Measurements from ENCODE around the gene SYNGR1. TPM values are rescaled to one million over a fixed set of nuclear protein-coding genes. Genes with fewer than 3 reads are reported as not detected.
A peak's percentile ranks its signal among the peaks of the same experiment; 100 is the strongest.

Gene SYNGR1
- polyA plus RNA-seq, 3 donors from 2014 or later = 24.5 to 49.5 (median 27.0) TPM

DNA sequence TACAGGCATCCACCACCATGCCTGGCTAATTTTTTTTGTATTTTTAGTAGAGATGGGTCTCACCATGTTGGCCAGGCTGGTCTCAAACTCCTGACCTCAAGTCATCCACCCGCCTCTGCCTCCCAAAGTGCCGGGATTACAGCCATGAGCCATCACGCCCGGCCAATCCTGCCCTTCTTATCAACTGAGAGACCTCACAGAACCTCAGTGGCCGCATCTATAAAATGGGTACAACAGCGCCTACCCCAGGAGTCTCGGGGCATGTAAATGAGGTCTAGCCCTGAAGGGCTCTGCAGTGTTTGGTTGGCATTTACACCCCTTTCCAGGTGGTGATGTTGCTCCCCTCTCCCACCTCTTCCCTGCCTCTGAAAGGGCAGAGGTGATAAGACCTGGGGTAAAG, 11.7 kb downstream of the SYNGR1 start:
- Mint-ChIP-seq H3K27ac (no peak overlapping the region), H3K36me3 (no peaks in the 10 kb centered on the region), H3K27me3 (ENCODE audit: low read depth in 3 of 3) (peaks cover 0 to 4% (median 0%) of the 10 kb centered on the region in 3 donors), H3K4me1 (peaks cover 0 to 8% of the 10 kb centered on the region in 2 donors), H3K4me3 (no peak overlapping the region), H3K9me3 (peaks cover 0 to 1% (median 0%) of the 10 kb centered on the region in 6 donors)
- DNase-seq = no peak

GRCh38 chr22:39362271-39362670, 12.5 kb downstream of the SYNGR1 start:
- Mint-ChIP-seq H3K4me1 (peaks cover 0 to 14% of the 10 kb centered on the region in 2 donors), H3K27me3 (ENCODE audit: low read depth in 3 of 3) (peaks cover 0 to 4% (median 0%) of the 10 kb centered on the region in 3 donors), H3K9me3 (peaks cover 0 to 1% (median 0%) of the 10 kb centered on the region in 6 donors), H3K27ac (no peak overlapping the region), H3K36me3 (no peaks in the 10 kb centered on the region), H3K4me3 (no peak overlapping the region)
- DNase-seq = no peak

GRCh38 chr22:39362932-39363331, 13.1 kb downstream of the SYNGR1 start:
- peaks cover 0 to 4% (median 0%) of the 10 kb centered on the region in 3 donors for H3K27me3 Mint-ChIP-seq (ENCODE audit: low read depth in 3 of 3)
- DNase-seq = no peak
- peaks cover 0 to 1% (median 0%) of the 10 kb centered on the region in 6 donors for H3K9me3 Mint-ChIP-seq
- H3K4me3 Mint-ChIP-seq = no peak overlapping the region
- no peaks in the 10 kb centered on the region for H3K36me3 Mint-ChIP-seq
- peak overlapping the region in 2 of 6 donors; percentile 60 to 81 for H3K27ac Mint-ChIP-seq
- peaks cover 2 to 14% of the 10 kb centered on the region in 2 donors for H3K4me1 Mint-ChIP-seq

GRCh38 chr22:39363751-39364515, 14.1 kb downstream of the SYNGR1 start:
- Mint-ChIP-seq H3K27ac (peak overlapping the region in 2 of 6 donors; percentile 67 to 77), H3K9me3 (peaks cover 0 to 1% (median 0%) of the 10 kb centered on the region in 6 donors), H3K36me3 (no peaks in the 10 kb centered on the region), H3K4me3 (no peak overlapping the region), H3K4me1 (peaks cover 3 to 14% of the 10 kb centered on the region in 2 donors), H3K27me3 (ENCODE audit: low read depth in 3 of 3) (peaks cover 0 to 4% (median 0%) of the 10 kb centered on the region in 3 donors)
- no peak for DNase-seq

DNA sequence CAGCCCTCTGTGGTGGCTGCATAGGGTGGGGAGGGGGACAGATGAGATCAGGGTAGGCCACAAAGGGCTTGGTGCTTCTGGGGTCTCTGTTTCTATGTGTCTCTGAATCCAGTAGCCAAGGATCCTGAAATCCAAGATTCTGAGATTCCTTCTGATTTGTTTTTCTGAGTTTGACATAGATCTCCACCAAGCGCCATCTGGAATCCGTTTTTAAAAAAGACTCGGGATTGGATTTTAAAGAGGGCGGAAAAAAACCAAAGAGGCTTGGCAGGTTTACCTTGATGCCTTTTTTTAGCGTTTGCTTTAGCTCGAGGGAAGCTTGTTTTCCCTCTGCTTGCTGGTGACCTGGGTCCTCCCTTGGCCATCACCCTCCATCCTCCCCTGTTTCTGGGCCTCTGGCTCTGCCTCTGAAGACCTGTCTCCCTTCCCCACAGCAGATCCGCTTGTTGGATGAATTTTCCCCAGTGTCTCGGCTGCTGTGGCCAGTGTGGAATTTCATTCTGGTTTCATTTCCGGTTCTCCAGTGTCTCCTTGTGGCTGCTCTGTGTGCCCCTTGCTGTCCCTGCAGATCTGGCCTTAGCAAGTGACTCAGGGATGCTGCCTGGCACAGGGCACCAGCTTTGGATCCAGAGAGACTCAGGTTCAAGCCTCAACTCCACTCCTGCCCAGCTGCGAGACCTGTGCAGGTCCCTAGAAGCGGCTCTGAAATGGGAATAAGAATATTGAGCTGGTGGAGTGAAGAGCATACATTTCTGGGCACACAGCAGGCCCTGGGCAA, 15.1 kb downstream of the SYNGR1 start:
- no peaks in the 10 kb centered on the region for H3K36me3 Mint-ChIP-seq
- no peak overlapping the region for H3K4me3 Mint-ChIP-seq
- no peaks in the 10 kb centered on the region for H3K9me3 Mint-ChIP-seq
- H3K27me3 Mint-ChIP-seq (ENCODE audit: low read depth in 3 of 3) = peaks cover 0 to 4% (median 0%) of the 10 kb centered on the region in 3 donors
- no peak for DNase-seq
- peaks cover 3 to 14% of the 10 kb centered on the region in 2 donors for H3K4me1 Mint-ChIP-seq
- H3K27ac Mint-ChIP-seq = peak overlapping the region in 1 of 6 donors; percentile 65

GRCh38 chr22:39365492-39365780, 15.6 kb downstream of the SYNGR1 start:
- no peak for DNase-seq
- peaks cover 0 to 3% (median 0%) of the 10 kb centered on the region in 3 donors for H3K27me3 Mint-ChIP-seq (ENCODE audit: low read depth in 3 of 3)
- H3K4me1 Mint-ChIP-seq = peaks cover 3 to 12% of the 10 kb centered on the region in 2 donors
- no peaks in the 10 kb centered on the region for H3K9me3 Mint-ChIP-seq
- H3K36me3 Mint-ChIP-seq = no peaks in the 10 kb centered on the region
- H3K4me3 Mint-ChIP-seq = no peak overlapping the region
- peak overlapping the region in 1 of 6 donors; percentile 65 for H3K27ac Mint-ChIP-seq

GRCh38 chr22:39367035-39367434, 17.2 kb downstream of the SYNGR1 start:
- DNase-seq = no peak
- Mint-ChIP-seq H3K4me3 (no peak overlapping the region), H3K9me3 (no peaks in the 10 kb centered on the region), H3K36me3 (no peaks in the 10 kb centered on the region), H3K4me1 (peaks cover 3 to 10% of the 10 kb centered on the region in 2 donors), H3K27ac (peak overlapping the region in 2 of 6 donors; percentile 53 to 67), H3K27me3 (ENCODE audit: low read depth in 3 of 3) (no peaks in the 10 kb centered on the region)

DNA sequence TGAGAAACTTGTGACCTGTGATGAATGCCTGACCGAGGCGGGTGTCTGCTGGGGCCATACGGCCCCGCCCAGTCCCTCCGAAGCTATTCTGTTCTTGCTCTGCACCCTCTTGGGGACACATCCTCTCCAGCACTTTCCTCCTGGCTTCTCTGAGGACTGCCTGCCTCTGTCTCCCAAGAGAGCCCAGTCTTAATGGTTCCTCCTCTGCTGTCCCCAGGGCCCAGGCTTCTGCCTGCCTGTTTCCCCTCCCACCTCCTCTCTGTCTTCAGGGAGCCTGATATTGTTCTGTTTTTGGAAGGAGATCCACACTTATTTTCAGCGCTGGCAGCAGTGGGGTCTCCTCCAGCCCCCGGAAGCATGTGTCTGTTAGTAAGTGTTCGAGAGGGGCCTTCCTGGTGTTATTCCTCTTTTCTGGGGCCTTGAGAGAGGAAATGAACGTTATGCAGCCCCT, 18.7 kb downstream of the SYNGR1 start:
- H3K4me3 Mint-ChIP-seq = no peak overlapping the region
- DNase-seq = no peak

DNA sequence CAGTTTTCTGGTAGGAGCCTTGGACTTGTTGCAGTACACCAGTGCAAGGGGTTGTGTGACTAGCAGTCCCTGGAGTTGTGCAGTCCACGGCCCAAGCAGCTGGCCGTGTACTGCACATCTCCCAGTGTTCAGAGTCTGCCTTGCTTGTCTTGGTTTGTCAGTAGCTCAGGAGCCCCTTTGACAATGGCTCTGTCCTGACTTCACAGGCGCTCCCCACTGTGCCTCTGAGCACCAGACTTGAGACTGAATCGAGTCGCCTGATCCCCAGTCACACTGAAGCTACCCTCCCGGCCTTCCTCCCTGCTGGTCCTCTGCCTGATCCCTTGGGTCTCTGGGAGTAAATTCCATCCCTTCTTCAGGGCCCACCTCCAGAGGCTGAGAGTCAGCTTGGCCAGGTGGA, 19.4 kb downstream of the SYNGR1 start:
- Mint-ChIP-seq H3K9me3 (no peaks in the 10 kb centered on the region), H3K4me3 (no peak overlapping the region), H3K36me3 (no peaks in the 10 kb centered on the region), H3K27ac (peak overlapping the region in 1 of 6 donors; percentile 44), H3K4me1 (peaks cover 3 to 10% of the 10 kb centered on the region in 2 donors), H3K27me3 (ENCODE audit: low read depth in 3 of 3) (no peaks in the 10 kb centered on the region)
- no peak for DNase-seq

More for the DNA sequence above, 18.7 kb downstream of the SYNGR1 start:
- H3K36me3 Mint-ChIP-seq = no peaks in the 10 kb centered on the region
- H3K27me3 Mint-ChIP-seq (ENCODE audit: low read depth in 3 of 3) = no peaks in the 10 kb centered on the region
- no peaks in the 10 kb centered on the region for H3K9me3 Mint-ChIP-seq
- peak overlapping the region in 2 of 6 donors; percentile 3 to 49 for H3K27ac Mint-ChIP-seq
- peaks cover 3 to 10% of the 10 kb centered on the region in 2 donors for H3K4me1 Mint-ChIP-seq

DNA sequence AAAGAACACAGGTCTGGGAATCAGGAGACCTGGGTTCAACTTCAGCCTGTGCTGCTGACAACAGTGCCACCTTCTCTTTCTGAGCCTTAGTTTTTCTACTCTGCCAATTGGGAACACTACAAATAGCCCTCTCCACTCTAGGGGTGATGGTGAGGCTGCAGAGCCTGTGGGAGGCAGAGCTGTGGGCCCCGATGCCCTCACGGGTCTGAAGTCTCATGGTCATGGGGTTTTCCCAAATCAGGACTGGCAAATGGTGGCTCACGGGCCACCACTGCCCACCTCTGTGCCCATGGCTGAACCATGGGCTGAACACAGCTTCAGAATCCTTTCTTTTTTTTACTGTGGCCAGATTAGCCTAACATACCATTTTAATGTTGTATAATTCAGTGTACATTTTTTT, 19.8 kb downstream of the SYNGR1 start:
- Mint-ChIP-seq H3K36me3 (no peaks in the 10 kb centered on the region), H3K4me3 (no peak overlapping the region), H3K27ac (peak overlapping the region in 2 of 6 donors; percentile 36 to 44), H3K9me3 (no peaks in the 10 kb centered on the region), H3K4me1 (peaks cover 3 to 8% of the 10 kb centered on the region in 2 donors), H3K27me3 (ENCODE audit: low read depth in 3 of 3) (no peaks in the 10 kb centered on the region)
- no peak for DNase-seq

GRCh38 chr22:39371732-39372131, 21.9 kb downstream of the SYNGR1 start:
- Mint-ChIP-seq H3K9me3 (no peaks in the 10 kb centered on the region), H3K27me3 (ENCODE audit: low read depth in 3 of 3) (no peaks in the 10 kb centered on the region), H3K4me1 (peaks cover 3 to 4% of the 10 kb centered on the region in 2 donors), H3K27ac (no peak overlapping the region), H3K4me3 (no peak overlapping the region), H3K36me3 (no peaks in the 10 kb centered on the region)
- no peak for DNase-seq

GRCh38 chr22:39374191-39374590, 24.4 kb downstream of the SYNGR1 start:
- H3K27me3 Mint-ChIP-seq (ENCODE audit: low read depth in 3 of 3) = no peaks in the 10 kb centered on the region
- H3K36me3 Mint-ChIP-seq = no peaks in the 10 kb centered on the region
- no peaks in the 10 kb centered on the region for H3K4me1 Mint-ChIP-seq
- H3K27ac Mint-ChIP-seq = no peak overlapping the region
- no peak for DNase-seq
- H3K9me3 Mint-ChIP-seq = no peaks in the 10 kb centered on the region
- H3K4me3 Mint-ChIP-seq = no peak overlapping the region

- no peak overlapping the region for H3K27ac Mint-ChIP-seq
- no peaks in the 10 kb centered on the region for H3K36me3 Mint-ChIP-seq
- H3K4me3 Mint-ChIP-seq = no peak overlapping the region
- no peak for DNase-seq
- H3K27me3 Mint-ChIP-seq (ENCODE audit: low read depth in 3 of 3) = no peaks in the 10 kb centered on the region
- H3K4me1 Mint-ChIP-seq = no peaks in the 10 kb centered on the region
- no peaks in the 10 kb centered on the region for H3K9me3 Mint-ChIP-seq
Observed at GRCh38 chr22:39374801-39375200, 25.0 kb downstream of the SYNGR1 start.

GRCh38 chr22:39375646-39376045, 25.9 kb downstream of the SYNGR1 start:
- Mint-ChIP-seq H3K27me3 (ENCODE audit: low read depth in 3 of 3) (no peaks in the 10 kb centered on the region), H3K4me1 (no peaks in the 10 kb centered on the region), H3K36me3 (no peaks in the 10 kb centered on the region), H3K27ac (no peak overlapping the region), H3K9me3 (no peaks in the 10 kb centered on the region), H3K4me3 (no peak overlapping the region)
- no peak for DNase-seq
